GM10248 (cell line): ENCODE measurements around the gene KLHL18.
A peak's percentile ranks its signal among the peaks of the same experiment; 100 is the strongest.

ENCODE experiments used
- CTCF ChIA-PET: fragments of 300-600 bp; sonication (Branson Sonifier 250); formaldehyde crosslinking; extraction: SDS; loops from one replicate; lab custom pipeline; 2021; ENCODE audit warnings: antibody characterized with exemption; lab: Yijun Ruan, JAX
- POLR2A ChIA-PET: fragments of 350-650 bp; sonication (Branson Sonifier 250); formaldehyde crosslinking; extraction: SDS; loops from one replicate; lab custom pipeline; 2020; ENCODE audit warnings: antibody characterized with exemption; lab: Yijun Ruan, JAX
- DNase-seq: peaks from one replicate; pipeline ENCODE4 v3.0.0; 2012; ENCODE audit errors: extremely low spot score
- CTCF ChIP-seq: IDR thresholded peaks from 2 replicates; pipeline ENCODE4 v1.5.1; 2012; ENCODE audit warnings: mild to moderate bottlenecking, low read depth; ENCODE audit errors: extremely low read depth, missing control alignments, control extremely low read depth

Gene KLHL18

DNA sequence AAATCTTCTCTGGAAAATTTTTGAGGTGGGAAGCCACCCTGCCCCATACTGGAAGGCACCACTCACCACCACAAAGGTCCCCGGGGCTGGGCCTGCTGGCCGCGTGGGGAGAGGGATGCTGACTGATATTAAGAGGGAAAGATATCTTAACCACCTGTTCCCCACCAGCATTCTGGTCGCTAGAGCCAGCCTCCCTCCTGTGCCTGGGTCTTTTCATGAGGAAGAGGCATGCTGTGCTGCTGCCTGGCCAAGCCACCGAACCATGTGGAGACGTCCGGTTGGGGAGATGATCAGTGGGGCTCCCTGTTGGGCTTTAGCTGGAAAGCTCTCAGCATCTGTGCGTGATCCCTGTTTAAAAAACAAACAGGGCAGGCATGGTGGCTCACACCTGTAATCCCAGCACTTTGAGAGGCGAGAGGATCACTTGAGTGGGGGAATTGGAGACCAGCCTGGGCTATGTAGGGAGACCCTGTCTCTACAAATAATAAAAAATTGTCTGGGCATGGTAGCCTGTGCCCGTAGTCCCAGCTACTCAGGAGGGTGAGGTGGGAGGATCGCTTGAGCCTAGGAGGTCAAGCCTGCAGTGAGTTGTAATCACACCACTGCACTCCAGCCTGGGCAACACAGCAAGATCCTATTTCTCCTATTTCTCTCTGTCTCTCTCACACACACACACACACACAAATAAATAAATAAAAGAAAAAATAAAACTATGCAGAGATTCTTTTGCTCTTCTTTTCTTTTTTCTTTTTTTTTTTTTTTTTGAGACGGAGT is 1.0 kb downstream of the KLHL18 start:
- POLR2A ChIA-PET = no interaction called here
- no peak for TF ChIP-seq CTCF
- CTCF ChIA-PET = no interaction called here
- no peak for DNase-seq

- POLR2A ChIA-PET = interaction anchor here (1.0 kb wide), 1 partner anchor 24 kb away, joined by 3 read pairs; no protein-coding TSS in a partner anchor
- CTCF ChIA-PET = interaction anchor here (1.2 to 3.4 kb wide), 3 partner anchors 13 to 35 kb away, joined by 3 to 14 read pairs (median 4); no protein-coding TSS in a partner anchor
- no peak for TF ChIP-seq CTCF
- DNase-seq = no peak
Observed at GRCh38 chr3:47288966-47289910, 6.5 kb downstream of the KLHL18 start.

GRCh38 chr3:47291158-47291753 is 8.5 kb downstream of the KLHL18 start:
- no peak for DNase-seq
- POLR2A ChIA-PET = interaction anchor here (1.0 to 1.8 kb wide), 4 partner anchors 9 to 86 kb away, joined by 3 to 9 read pairs (median 4); partner anchors contain the start of genes KIF9 and KLHL18
- CTCF ChIA-PET = interaction anchor here (0.8 to 3.4 kb wide), 12 partner anchors 10 to 247 kb away, joined by 3 to 18 read pairs (median 3); partner anchors contain the start of gene PTPN23
- TF ChIP-seq CTCF = no peak

- ChIA-PET CTCF (interaction anchor here (0.8 to 3.4 kb wide), 11 partner anchors 10 to 247 kb away, joined by 3 to 18 read pairs (median 3); partner anchors contain the start of gene PTPN23), POLR2A (interaction anchor here (0.7 to 1.8 kb wide), 6 partner anchors 9 to 345 kb away, joined by 3 to 9 read pairs (median 4); partner anchors contain the start of genes KIF9, KLHL18 and SETD2)
- peak; percentile 37 for DNase-seq
Observed at GRCh38 chr3:47291754-47292420, 9.1 kb downstream of the KLHL18 start.

GRCh38 chr3:47293822-47294221 is 11.1 kb downstream of the KLHL18 start:
- no peak for TF ChIP-seq CTCF
- POLR2A ChIA-PET = no interaction called here
- DNase-seq = no peak
- CTCF ChIA-PET = interaction anchor here (0.8 to 1.5 kb wide), 4 partner anchors 10 to 20 kb away, joined by 3 to 6 read pairs (median 4); partner anchors contain the start of genes KIF9 and KLHL18

DNA sequence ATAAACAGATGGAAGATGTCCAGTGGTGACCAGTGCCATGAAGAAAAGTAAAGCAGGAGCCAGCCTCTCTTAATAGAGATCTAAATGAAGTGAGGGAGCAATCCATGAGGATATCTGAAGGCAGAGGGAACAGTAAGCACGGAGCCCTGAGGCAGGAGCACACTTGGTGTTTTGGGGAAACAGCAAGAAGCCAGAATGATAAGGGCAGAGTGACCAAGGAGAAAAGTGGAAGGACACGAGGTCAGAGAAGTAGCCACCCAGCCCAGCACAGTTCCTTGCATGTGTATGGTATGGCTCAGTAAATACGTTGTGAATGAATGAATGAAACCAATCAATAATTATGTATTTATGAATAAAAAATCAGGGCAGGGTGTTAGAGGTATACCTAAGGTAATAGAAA is 11.6 kb downstream of the KLHL18 start:
- TF ChIP-seq CTCF = no peak
- DNase-seq = no peak
- ChIA-PET CTCF (interaction anchor here (0.8 to 1.9 kb wide), 7 partner anchors 9 to 31 kb away, joined by 3 to 9 read pairs (median 5); partner anchors contain the start of genes KIF9 and KLHL18), POLR2A (no interaction called here)
